ENCODE results near the gene DENND5A. TPM values are rescaled to one million over a fixed set of nuclear protein-coding genes. Genes with fewer than 3 reads are reported as not detected.
A peak's percentile ranks its signal among the peaks of the same experiment; 100 is the strongest.

The DENND5A gene
- total and polyA plus RNA-seq, 9 of the 15 experiments (the other 6 are each of a cell fraction or from before 2014, with no cell fraction given): 11.7 to 130 (median 46.3) TPM

- H3K4me3 ChIP-seq: no peak overlapping the region
- H3K36me3 ChIP-seq (ENCODE audit: control insufficient read depth, insufficient read depth, low read length): no peaks in the 10 kb centered on the region
- H2AFZ ChIP-seq (ENCODE audit: low read depth, low read length): no peak overlapping the region
- POLR2A ChIA-PET: interaction anchor here (0.9 kb wide), 1 partner anchor 15 kb away, joined by 3 read pairs; no protein-coding TSS in a partner anchor
- H3K27ac ChIP-seq (ENCODE audit: extremely low read depth, low read depth, low read length): no peak overlapping the region
- ATAC-seq: no peak
- peaks cover 6% of the 10 kb centered on the region for H3K9me3 ChIP-seq (replicated peaks; ENCODE audit: control insufficient read depth, insufficient read depth, low read depth, low read length)
- H3K9me1 ChIP-seq (ENCODE audit: control insufficient read depth, insufficient read depth, low read length): no peaks in the 10 kb centered on the region
- no peaks in the 10 kb centered on the region for H4K20me1 ChIP-seq (replicated peaks; ENCODE audit: control insufficient read depth, insufficient read depth, low read length)
- intact Hi-C loops (cut with micrococcal nuclease): no loop called here
- no peak overlapping the region for H3K9ac ChIP-seq (ENCODE audit: insufficient read depth in 1 of 2, low read depth in 2 of 2, low read length in 2 of 2)
- no peak for DNase-seq (ENCODE audit: extremely low read depth in 1 of 4, low spot score in 3 of 4)
- no peaks in the 10 kb centered on the region for H3K79me2 ChIP-seq (ENCODE audit: control insufficient read depth, insufficient read depth, low read length)
- 13% methylated on average over 2 of the region's 2 CpGs for WGBS (ENCODE audit: insufficient coverage, low coverage, missing lambda C conversion rate)
- FAIRE-seq: no peak
- H3K27me3 ChIP-seq (ENCODE audit: control insufficient read depth in 2 of 2, insufficient read depth in 2 of 2, low read length in 2 of 2): no peaks in the 10 kb centered on the region
- H3K4me1 ChIP-seq (replicated peaks in 1 of 2; ENCODE audit: control insufficient read depth in 2 of 2, insufficient read depth in 2 of 2, low read length in 2 of 2): no peaks in the 10 kb centered on the region; a peak in 1 of 5 replicates
- in situ Hi-C loops (cut with MboI): no loop called here
- no TSS peak for BruUV-seq (replicated peaks)
- H3K4me2 ChIP-seq (ENCODE audit: insufficient read depth, low read length): no peak overlapping the region
- CTCF ChIA-PET (ENCODE audit: low intra/inter-chr PET ratio): no interaction called here
- no peak for TF ChIP-seq PYGO2 (tag; IDR thresholded peaks at IDR 0.05)
- TF ChIP-seq CBX3 (IDR thresholded peaks at IDR 0.05; ENCODE audit: borderline replicate concordance in 1 of 2, low read length in 2 of 2): peak in 1 of 2 experiments; percentile 97; a peak in 2 of 3 replicates
- TF ChIP-seq ELK3 (CRISPR knock-in tag; IDR thresholded peaks at IDR 0.05): no peak
- no peak for TF ChIP-seq MAX (CRISPR knock-in tag; IDR thresholded peaks at IDR 0.05)
- no peak for TF ChIP-seq ZNF407 (IDR thresholded peaks at IDR 0.05; ENCODE audit: low read depth)
- no peak for TF ChIP-seq ZKSCAN3 (CRISPR knock-in tag; IDR thresholded peaks at IDR 0.05)
- no peak for TF ChIP-seq PHF20 (IDR thresholded peaks at IDR 0.05; ENCODE audit: partially characterized antibody)
- TF ChIP-seq ZFP1 (CRISPR knock-in tag; IDR thresholded peaks at IDR 0.05): peak; percentile 97
- TF ChIP-seq ZKSCAN8 (CRISPR knock-in tag; IDR thresholded peaks at IDR 0.05): no peak
- TF ChIP-seq CHD1 (IDR thresholded peaks at IDR 0.05; ENCODE audit: low read length): no peak
- no peak for TF ChIP-seq HES1 (IDR thresholded peaks at IDR 0.05; ENCODE audit: low read depth)
- TF ChIP-seq ZEB2 (IDR thresholded peaks at IDR 0.05): no peak
- TF ChIP-seq ZNF668 (CRISPR knock-in tag; IDR thresholded peaks at IDR 0.05): no peak
- no peak for TF ChIP-seq NR3C1 (CRISPR knock-in tag; IDR thresholded peaks at IDR 0.05)
- no peak for TF ChIP-seq PTTG1 (tag; IDR thresholded peaks at IDR 0.05; ENCODE audit: low read depth)
Measured at GRCh38 chr11:9112075-9112474, 153.1 kb downstream of the DENND5A start.
